Retinal pigment epithelial cell (primary cell): Measurements from ENCODE around the gene IL11RA.

Source experiments
- DNase-seq: peaks from one replicate; pipeline ENCODE4 v3.0.0-alpha.2; 2010; ENCODE audit warnings: low read depth
- H3K4me3 ChIP-seq: 2 replicates; pipeline ENCODE4 v1.5.1; 2011; ENCODE audit warnings: mild to moderate bottlenecking, low read length, control low read depth, moderate library complexity
- CTCF ChIP-seq: conservative IDR thresholded peaks from 2 replicates; pipeline ENCODE4 v1.5.1; 2011; ENCODE audit warnings: low read depth, low read length, control low read depth, inconsistent platforms

The IL11RA gene

GRCh38 chr9:34694811-34695210, 42.8 kb downstream of the IL11RA start:
- H3K4me3 ChIP-seq, result no peak overlapping the region
- DNase-seq, result no peak
- no peak for TF ChIP-seq CTCF

- TF ChIP-seq CTCF, result peak; percentile 86
- H3K4me3 ChIP-seq, result peak overlapping the region; percentile 45
- no peak for DNase-seq
Observed at GRCh38 chr9:34701023-34701768, 49.2 kb downstream of the IL11RA start.

GRCh38 chr9:34701769-34702736, 50.1 kb downstream of the IL11RA start:
- TF ChIP-seq CTCF, result peak; percentile 100
- DNase-seq, result peak; percentile 34
- peak overlapping the region; percentile 45 for H3K4me3 ChIP-seq

GRCh38 chr9:34707130-34707529, 55.1 kb downstream of the IL11RA start:
- DNase-seq, result no peak
- TF ChIP-seq CTCF, result no peak
- H3K4me3 ChIP-seq, result no peak overlapping the region

- DNase-seq, result no peak
- TF ChIP-seq CTCF, result no peak
- H3K4me3 ChIP-seq, result no peak overlapping the region
Observed at GRCh38 chr9:34709196-34709978, 57.4 kb downstream of the IL11RA start.

- H3K4me3 ChIP-seq, result no peak within 1 kb of the TSS
- TF ChIP-seq CTCF, result no peak
- DNase-seq, result no peak
Observed at GRCh38 chr9:34710023-34710422, 58.0 kb downstream of the IL11RA start, which contains the start of gene CCL21. Gene CCL21, minus strand, starts transcription at chr9:34710136. Its CDS starts 70 bp downstream, at chr9:34710066.
